Femur (tissue), 1 donor: ENCODE measurements around the gene DCDC2B.
"Not testable (repeated sequence)": the region's sequence is repeated elsewhere in the genome, so short reads cannot be mapped to it uniquely, and the experiment has no call there.

Experiments used
- DNase-seq: peaks from one replicate; pipeline ENCODE4 v3.0.0-alpha.2; 2017

DCDC2B gene

DNA sequence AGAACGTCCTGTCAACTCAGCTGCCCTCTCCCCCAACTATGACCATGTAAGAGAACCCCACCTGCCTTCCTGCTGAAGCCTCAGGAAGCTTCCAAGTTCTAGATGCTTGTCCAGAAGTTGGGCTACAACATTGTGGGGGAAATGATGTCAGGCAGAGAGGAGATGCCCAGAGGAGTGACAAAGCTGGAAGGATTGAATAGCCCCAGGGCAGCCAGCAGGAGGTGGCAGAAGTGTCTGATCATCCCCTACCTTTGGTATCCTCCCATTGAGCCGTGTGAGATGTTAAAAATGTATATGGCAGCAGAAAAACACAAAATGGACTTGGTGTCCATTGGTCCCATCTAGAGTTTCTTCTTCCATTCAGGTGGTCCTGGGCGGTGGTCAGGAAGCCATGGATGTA lies 19.9 kb downstream of the DCDC2B start:
- no peak for DNase-seq

DNA sequence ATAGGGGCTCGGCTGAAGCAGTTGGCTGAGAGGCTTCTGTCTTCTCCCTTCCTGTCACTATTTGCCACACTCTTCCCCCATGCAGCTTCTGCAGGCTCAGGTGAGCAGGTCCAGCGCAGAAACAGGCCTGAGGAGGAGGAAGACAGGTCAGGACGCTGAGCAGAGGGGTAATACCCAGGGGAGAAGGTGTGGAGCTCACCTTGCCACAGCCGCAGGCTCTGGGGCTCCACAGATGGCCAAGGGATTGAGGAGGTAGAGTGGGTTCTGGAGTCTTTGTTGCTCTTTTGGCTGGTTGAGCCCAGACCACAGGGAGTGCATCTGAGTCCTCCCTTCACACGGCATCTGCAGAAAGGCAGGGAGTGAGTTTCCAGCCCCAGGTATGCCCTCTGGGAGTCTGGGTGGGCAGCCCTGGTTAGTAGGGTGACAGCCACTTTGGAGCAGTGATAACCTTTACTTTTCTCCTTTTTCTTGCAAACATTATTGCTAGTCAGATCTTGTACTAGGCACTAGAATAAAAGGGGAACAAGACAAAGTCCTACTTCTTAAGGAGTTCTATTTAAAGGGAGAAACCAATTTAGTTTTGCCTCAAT lies 23.0 kb downstream of the DCDC2B start:
- DNase-seq = no peak

DNA sequence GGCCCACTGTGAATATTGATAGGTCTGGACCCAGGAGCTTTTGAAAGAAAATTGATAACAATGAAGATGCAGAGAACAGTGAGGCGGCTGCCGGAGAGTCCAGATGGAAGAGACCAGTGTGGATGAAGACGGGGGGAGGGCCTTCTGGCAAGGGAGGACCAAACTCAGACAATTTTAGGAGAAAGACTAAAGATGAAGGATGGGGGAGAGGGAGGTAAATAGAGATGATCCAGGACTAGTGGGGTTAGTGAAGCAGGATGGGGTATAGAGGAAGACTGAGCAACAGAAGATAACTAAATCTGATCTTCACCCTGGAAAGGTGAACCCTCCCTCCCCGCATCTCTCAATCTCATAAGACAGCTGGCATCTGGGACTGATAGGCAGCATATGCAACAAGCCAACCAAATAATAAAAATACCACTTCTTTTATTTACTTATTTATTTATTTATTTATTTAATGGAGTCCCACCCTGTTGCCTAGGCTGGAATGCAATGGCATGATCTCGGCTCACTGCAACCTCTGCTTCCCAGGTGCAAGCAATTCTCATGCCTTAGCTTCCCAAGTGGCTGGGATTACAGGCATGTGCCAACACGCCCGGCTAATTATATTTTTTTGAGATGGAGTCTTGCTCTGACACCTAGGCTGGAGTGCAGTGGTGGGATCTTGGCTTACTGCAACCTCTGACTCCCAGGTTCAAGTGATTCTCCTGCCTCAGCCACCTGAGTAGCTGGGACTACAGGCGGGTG lies 23.8 kb downstream of the DCDC2B start:
- DNase-seq = no peak

DNA sequence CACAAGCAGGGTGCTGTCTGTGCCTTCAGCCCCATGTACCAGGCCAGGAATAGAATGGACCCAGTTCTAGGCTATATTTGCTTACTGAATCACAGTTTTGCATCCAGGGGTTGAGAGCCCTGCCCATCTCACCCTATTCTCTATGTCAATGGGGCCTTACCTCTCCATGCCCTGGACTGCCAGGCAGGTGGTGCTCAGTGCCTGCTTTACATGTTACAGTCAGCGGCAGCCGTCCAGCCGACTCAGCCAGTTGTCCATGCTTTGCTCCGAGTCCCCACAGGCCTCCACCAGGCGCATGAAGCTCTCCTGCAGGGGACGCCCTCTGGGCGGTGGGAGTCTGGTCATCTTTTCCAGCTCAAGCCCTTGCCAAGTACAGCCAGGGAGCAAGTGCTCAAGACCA lies 25.9 kb downstream of the DCDC2B start:
- no peak for DNase-seq

DNA sequence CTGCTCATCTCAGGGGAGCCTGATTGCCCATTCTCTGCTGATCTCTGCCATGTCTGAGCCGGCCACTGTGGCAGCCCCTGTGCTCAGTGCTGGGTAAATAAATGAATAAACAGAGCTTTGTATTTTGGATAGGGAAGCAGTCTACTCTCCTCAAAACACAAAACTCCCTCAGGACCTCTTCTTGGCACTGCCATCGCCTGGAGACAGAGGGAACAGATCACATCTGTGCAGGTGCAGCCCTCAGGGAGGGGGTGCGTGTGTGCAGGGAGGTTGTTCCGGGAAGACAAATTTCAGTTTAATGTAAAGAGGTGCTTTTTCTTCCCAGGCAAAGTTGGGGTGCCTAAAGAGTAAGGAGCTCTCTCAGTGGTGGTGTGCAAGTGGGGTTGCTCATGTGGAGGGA lies 30.4 kb downstream of the DCDC2B start:
- no peak for DNase-seq

DNA sequence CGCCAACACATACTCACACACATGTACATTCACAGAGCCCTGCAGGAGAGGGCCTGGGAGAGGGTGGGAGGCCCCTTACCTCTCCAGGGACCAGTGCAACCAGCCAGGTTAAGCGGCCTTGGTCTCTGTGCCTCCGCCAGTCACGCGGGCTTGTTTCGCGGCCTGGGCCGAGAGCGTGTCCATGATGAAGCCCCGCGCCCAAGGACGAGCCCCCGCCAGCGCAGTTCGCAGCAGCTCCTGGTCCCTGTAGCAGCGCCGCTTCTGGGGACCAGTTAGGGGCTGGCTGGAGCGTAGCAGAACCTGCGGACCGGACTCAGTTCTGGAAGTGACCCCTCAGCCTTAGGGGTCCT lies 30.9 kb downstream of the DCDC2B start:
- DNase-seq = no peak

DNA sequence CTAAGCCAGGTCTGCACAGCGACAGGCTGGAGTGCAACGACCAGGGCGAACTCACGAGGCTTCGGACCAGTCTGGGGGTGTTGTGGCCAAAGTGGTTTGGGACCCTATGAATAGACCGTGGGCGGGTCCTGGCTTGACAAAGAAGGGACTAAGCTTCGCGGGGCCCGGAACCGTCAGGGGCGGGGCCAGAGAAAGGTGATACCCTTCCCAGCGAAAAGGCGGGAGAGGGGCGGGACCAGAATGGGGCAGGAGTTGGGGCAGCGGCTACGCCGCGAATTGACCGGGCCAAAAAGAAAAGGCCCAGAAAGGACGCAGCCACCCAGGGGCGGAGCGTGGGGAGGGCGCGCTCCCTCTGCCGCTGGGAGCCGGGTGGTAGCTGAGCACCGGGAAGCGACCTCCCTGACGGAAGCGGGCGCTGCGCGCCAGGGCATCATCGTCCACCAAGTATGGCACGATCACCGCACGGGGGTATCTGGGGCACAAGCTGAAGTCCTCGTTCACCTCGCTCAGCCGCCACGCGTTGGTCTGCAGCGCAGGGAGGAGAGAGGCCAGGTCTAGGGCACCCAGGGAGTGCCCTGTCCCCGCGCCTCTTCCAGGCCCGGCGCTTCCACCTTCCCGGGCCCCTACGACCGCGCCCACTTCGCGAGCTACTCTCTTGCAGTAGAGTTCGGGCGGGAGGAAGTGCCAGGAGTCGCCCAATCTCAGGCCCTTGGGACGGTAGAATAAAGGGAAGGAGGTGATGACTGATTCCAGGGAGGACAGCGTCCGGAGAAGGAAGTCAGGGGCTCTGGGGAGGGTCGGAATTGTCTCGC lies 31.5 kb downstream of the DCDC2B start:
- DNase-seq = peak; percentile 80

DNA sequence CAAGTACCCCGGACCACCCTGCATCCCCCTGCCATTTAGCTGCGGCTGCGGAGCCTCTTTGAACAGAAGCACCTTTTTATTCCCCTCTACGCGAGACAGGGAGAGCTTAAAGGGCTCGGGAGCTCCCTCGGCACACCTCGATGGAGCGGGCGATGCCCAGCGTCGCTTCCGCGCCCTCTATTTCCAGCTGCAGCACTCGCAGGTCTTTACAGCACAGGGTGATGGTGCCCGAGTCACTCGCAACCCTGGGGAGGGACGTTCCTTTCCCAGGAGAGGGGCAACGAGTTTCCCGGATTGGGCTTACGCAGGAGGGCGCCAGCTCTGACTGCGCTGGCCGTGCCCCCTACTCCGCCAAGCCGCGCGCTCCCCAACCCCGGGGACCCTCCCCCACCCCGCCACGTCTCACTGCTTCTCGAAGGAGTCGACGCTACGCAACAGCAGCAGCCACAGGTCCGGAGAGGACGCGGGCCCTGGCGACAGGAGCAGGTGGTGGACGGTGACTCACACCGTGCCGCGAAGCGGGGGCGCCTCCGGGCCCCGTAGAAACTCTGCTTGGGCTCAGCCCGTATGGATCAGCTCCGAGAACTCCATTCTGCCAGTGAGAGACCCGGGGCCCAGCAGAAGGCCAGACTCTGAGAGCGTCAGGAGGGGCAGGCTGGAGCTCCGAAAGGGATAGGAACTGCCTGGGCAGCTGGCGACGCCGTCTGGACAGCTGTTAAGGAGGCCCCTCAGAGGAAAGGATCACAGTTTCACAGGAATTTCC lies 32.3 kb downstream of the DCDC2B start:
- DNase-seq = peak; percentile 82

DNA sequence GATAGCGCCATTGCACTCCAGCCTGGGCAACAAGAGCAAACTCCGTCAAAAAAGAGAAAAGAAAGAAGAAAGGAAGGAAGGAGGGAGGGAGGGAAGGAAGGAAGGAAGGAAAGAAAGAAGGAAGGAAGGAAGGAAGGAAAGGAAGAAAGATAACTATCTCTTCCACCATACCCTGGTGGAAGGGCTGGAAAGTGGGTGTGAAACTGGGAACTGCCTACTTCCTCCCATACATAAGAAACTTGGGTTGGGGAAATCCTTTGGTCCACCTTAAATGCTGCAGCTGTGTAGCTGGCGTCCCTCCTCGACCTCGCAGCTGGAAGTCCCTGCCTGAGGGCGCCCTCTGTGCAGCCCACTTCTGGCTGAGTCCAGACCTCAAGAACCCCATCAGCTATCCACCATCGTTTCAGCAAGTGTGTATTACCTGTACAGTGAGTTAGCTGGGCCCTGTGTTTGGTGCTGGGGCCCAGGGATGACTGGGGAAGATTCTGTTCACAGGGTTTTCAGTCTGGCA lies 33.5 kb downstream of the DCDC2B start:
- peak; percentile 70 for DNase-seq

DNA sequence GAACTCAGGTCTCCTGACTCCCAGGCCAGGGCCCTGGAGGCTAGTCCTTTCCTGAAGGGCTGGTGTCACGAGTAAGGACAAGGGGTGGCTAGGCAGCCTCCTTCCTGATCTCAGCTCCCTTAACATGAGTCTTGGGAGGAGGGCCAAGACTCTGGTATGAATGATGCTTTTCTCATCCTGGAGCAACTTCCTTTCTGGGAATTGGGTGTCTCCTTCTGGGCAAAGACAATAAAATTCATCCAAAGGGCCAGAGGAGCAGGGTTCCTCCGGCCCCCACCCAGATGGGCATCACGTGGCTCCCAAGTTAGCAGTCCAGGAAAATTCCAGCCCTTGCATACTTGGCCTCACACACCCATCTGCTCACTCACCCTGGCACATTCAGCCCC lies 38.0 kb downstream of the DCDC2B start, which contains the start of gene FAM167B:
Gene FAM167B, plus strand, starts transcription at position 335 of the 386 bp plus-strand sequence. CDS start 200 bp downstream, outside the sequence.
- DNase-seq = peak; percentile 49

DNA sequence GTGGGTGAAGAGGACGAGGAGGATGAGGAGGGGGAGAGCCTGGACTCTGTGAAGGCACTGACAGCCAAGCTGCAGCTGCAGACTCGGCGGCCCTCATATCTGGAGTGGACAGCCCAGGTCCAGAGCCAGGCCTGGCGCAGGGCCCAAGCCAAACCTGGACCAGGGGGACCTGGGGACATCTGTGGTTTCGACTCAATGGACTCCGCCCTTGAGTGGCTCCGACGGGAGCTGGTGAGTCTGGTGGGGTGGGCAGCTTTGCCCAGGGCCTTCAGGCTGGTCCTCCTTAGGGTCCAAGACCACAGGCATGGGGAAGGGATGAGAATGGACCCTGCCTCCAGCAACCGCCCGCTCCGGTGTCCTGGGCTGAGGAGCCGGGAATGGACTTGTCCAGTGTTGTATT lies 38.6 kb downstream of the DCDC2B start:
- no peak for DNase-seq

DNA sequence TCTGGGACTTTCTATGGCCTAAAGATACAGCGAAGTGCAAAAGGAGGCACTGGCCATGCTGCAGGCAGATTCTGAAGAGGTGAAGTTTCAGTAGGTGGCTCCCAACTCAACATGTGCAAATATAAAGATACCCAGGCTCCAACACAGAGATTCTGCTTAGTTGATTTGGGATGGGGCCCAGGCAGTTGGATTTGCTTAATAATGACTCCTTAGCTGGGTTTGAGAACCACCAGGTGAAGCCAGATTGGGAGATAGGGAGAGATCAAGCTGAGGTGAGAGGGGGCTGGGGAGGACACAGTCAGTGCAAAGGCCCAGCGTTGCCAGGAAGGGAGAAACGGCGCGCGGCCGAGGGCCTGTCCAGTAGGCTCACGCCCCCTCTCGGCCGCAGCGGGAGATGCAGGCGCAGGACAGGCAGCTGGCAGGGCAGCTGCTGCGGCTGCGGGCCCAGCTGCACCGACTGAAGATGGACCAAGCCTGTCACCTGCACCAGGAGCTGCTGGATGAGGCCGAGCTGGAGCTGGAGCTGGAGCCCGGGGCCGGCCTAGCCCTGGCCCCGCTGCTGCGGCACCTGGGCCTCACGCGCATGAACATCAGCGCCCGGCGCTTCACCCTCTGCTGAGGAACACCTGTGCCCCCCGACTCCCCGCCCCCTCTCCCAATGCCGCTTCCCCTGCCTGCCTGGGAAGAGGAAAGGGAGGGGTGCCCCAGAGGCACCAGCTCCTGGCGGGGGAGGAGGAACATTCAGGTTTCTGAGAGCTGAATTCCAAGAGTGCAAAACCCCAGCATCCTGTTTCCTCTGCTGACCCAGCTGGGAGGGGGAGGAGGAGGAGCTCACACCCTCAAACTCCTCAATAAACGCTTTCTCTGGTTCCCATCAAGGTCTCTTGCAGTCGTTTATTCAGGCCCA lies 39.3 kb downstream of the DCDC2B start:
- DNase-seq = peak; percentile 77

DNA sequence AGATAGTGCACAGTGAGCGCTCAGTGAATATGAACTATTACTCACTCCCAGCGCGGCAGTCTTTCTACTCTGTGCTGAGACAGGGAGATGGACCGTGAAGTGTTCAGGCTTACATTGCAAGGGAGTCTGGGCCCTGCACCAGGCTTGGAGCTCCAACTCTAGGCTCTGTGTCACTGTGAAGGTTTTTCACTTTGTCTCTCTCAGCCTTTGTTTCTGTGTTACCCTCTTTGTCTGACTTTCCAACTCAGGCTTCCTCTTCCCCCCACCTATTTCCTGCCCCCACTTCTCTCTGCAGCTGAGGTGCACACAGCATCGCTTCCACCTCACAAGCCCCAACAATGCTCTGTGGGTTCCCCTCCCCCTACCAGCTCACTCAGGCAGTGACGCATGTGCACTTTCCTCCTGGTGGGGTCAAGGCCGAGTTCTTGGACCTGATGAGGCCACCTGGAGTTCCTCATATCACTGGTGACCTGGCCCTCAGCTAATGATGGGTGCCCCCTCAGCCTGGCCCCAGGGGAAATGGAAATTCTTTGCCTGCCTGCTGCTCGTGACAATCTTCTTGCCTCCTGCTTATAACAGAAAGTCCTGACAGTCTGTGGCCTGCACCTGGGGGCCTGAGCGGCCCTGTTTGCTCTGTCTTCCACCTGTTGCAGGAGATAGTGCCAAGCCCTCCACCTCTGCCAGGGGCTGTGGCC lies 41.1 kb downstream of the DCDC2B start:
- DNase-seq = peak; percentile 64

DNA sequence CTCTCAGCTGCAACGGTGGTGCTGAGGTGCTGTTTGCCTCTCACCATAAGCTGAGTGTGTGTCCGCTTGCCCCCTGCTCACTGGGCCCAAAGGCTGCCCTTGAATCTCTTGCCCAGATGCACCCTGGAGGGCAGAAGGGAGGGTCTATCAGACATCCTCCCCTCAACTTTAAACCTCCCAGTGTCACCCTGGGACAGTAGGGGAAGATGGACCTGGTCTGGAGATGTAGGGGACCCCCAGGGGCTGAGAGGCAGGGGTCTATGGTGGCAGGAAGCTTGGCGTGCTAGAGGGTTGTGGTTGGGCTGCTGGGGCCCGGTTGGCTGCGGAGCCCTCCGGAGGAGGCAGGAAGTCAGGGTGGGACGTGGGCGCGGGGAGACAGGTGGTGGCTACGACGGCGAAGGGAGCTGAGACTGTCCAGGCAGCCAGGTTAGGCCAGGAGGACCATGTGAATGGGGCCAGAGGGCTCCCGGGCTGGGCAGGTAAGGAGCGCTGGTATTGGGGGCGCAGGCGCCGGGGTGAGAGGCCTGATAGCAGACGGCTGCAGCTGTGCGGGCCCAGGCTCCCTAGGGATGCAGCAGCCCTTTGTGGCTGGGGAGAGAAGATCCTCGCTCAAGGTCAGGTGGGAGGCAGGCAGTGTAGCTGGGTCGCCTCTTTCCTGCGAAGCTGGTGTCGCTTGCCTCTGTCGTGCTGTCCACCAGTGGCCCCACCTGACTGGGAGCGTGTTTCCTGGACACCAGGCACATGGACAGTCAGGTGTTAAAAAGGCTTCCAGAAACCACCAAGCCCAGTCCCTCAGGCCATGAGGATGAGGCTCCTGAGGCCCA lies 42.2 kb downstream of the DCDC2B start, which contains the start of gene LCK:
Gene LCK, plus strand, starts transcription at position 373 of the 824 bp plus-strand sequence. CDS start 23,065 bp downstream, outside the sequence.
- DNase-seq = no peak

DNA sequence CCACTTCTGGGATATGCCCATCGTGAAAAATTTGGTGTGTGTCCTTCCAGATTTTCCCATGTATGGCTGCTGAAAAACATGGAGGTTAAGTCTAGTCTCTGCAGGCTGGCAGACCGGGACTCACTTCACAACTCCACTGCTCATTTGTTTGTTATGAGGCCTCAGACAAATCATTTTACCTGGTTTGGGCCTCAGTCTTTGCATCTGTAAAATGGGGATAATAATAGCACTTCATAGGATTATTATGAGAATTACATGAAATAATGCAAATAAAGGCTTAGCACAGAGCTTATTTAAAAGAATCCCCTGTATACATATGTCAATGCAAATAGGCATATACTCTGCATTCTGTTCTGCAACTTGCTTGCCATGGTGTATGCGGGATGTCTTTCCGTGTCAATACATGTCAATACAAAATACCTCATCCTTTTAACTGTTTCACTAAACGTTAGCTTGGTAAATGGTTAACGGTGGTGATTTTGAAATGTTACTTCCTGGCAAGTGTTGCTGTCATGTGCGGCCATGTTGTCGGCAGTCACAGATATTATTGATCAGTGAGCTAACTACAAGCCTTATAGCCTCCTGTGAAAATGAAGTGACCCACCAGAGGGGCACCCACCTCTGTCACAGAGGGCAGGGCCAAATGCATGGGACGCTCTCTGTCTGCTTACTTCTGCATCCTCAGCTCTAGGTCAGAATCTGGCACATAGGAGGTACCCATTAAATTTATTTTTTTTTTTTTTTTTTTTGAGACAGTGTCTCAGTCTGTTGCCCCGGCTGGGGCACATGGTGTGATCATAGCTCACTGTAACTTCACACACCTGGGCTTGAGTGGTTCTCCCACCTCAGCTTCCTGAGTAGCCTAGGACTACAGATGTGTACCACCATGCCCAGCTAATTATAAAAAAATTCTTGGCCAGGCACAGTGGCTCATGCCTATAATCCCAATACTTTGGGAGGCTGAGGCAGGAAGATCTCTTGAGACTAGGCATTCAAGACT lies 46.5 kb downstream of the DCDC2B start:
- DNase-seq = no peak

DNA sequence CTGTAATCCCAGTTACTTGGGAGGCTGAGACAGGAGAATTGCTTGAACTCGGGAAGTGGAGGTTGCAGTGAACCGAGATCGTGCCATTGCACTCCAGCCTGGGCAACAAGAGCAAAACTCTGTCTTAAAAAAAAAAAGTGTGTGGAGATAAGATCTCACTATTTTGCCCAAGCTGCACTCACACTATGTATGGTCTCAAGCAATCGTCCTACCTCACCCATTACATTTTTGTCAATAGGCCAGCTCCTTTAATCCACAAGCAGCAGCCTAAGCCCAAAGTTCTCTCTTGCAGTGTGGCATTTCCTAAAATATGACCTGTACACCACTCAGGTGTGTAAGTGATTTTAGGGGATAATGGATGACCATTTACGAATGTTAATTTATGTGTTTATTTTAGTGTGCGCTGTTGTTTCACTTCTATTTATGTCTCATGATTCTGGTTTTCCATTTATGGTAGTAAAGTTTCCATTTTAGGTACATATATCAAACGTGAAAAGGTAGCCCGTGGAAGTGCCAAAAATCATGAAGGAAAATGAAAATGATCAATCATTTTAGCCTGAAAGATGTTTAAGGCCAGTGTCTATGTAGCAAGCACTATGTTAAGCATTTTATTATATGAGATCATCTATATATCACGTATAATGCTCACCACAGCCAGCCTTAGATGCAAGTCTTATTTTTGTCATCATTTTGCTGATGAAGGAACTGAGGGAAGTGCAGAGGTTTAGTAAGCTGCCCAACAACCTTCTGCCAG lies 47.8 kb downstream of the DCDC2B start:
- no peak for DNase-seq

DNA sequence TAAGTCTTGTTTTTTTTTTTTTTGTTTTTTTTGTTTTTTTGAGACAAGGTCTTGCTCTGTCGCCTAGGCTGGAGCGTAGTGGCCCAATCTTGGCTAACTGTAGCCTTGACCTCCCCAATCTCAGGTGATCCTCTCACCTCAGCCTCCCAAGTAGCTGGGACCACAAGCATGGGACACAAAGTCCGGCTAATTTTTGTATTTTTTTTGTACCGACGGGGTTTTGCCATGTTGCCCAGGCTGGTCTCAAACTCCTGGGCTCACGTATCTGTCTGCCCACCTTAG lies 48.3 kb downstream of the DCDC2B start:
- no peak for DNase-seq

DNA sequence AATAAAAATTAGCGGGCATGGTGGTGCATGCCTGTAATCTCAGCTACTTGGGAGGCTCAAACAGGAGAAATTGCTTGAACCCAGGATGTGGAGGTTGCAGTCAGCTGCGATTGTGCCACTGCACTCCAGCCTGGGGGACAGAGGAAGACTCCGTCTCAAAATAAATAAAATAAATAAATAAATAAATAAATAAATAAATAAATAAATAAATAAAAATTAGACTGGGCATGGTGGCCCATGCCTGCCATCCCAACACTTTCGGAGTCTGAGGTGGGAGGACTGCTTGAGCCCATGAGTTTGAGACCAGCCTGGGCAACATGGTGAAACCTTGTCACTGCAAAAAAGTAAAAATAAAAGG lies 54.3 kb downstream of the DCDC2B start:
- DNase-seq = not testable (repeated sequence)
